HEK293 (cell line): Measurements from ENCODE around the gene PMF1.

Experiments
- AEBP2 ChIP-seq: fragments of 450-650 bp; formaldehyde crosslinking; IDR thresholded peaks from 2 replicates; pipeline ENCODE4 v1.5.1; 2016; ENCODE audit warnings: missing biosample characterization, missing genetic modification characterization, borderline replicate concordance
- KLF1 ChIP-seq: fragments of 450-650 bp; formaldehyde crosslinking; IDR thresholded peaks from 2 replicates; pipeline ENCODE4 v1.5.1; 2016; ENCODE audit warnings: missing biosample characterization, missing genetic modification characterization
- KLF17 ChIP-seq: fragments of 450-650 bp; formaldehyde crosslinking; IDR thresholded peaks from 2 replicates; pipeline ENCODE4 v1.5.1; 2016; ENCODE audit warnings: missing biosample characterization, missing genetic modification characterization
- KLF8 ChIP-seq: fragments of 450-650 bp; formaldehyde crosslinking; IDR thresholded peaks from 2 replicates; pipeline ENCODE4 v1.5.1; 2016; ENCODE audit warnings: missing biosample characterization, missing genetic modification characterization
- KLF9 ChIP-seq: fragments of 450-650 bp; formaldehyde crosslinking; IDR thresholded peaks from 2 replicates; pipeline ENCODE4 v1.5.1; 2016; ENCODE audit warnings: missing biosample characterization, missing genetic modification characterization, low read depth
- MYNN ChIP-seq: fragments of 450-650 bp; formaldehyde crosslinking; IDR thresholded peaks from 2 replicates; pipeline ENCODE4 v1.5.1; 2016; ENCODE audit warnings: missing biosample characterization, missing genetic modification characterization, borderline replicate concordance
- PBX3 ChIP-seq: sonication (generic); formaldehyde crosslinking; IDR thresholded peaks from 2 replicates; pipeline ENCODE4 v1.8.1; 2022; ENCODE audit warnings: mild to moderate bottlenecking, moderate library complexity, missing genetic modification reagents
- SALL2 ChIP-seq: fragments of 450-650 bp; formaldehyde crosslinking; IDR thresholded peaks from 2 replicates; pipeline ENCODE4 v1.5.0; 2017; ENCODE audit warnings: missing biosample characterization, mild to moderate bottlenecking, missing genetic modification characterization, borderline replicate concordance
- SP7 ChIP-seq: fragments of 450-650 bp; formaldehyde crosslinking; IDR thresholded peaks from 2 replicates; pipeline ENCODE4 v1.5.1; 2016; ENCODE audit warnings: missing biosample characterization, missing genetic modification characterization
- TRIM28 ChIP-seq: IDR thresholded peaks from 2 replicates; pipeline ENCODE4 v1.6.1; 2011; ENCODE audit warnings: low read length, control low read depth, borderline replicate concordance
- ZBTB26 ChIP-seq: fragments of 450-650 bp; formaldehyde crosslinking; optimal IDR thresholded peaks from 2 replicates; pipeline ENCODE3; 2016; ENCODE audit warnings: missing biosample characterization, mild to moderate bottlenecking, missing genetic modification characterization
- ZFHX2 ChIP-seq: fragments of 450-650 bp; formaldehyde crosslinking; conservative IDR thresholded peaks from 2 replicates; pipeline ENCODE4 v1.5.1; 2016; ENCODE audit warnings: missing biosample characterization, missing genetic modification characterization
- ZIC2 ChIP-seq: fragments of 450-650 bp; formaldehyde crosslinking; IDR thresholded peaks from 2 replicates; pipeline ENCODE4 v1.5.1; 2016; ENCODE audit warnings: missing biosample characterization, missing genetic modification characterization
- ZNF146 ChIP-seq: fragments of 450-650 bp; formaldehyde crosslinking; IDR thresholded peaks from 2 replicates; pipeline ENCODE4 v1.5.1; 2016; ENCODE audit warnings: missing biosample characterization, missing genetic modification characterization
- ZNF274 ChIP-seq, 2 experiments: fragments of 200-500 bp in 1 of 2; fragments of 450-650 bp in 1 of 2; sonication (Bioruptor generic) in 1 of 2; formaldehyde crosslinking in 1 of 2; IDR thresholded peaks; 2 replicates each; pipeline versions ENCODE4 v1.5.1 to v1.6.1; 2014 to 2016; ENCODE audit warnings: borderline replicate concordance in 1 of 2, inconsistent platforms in 1 of 2, low read length in 1 of 2, missing biosample characterization in 1 of 2, missing genetic modification characterization in 1 of 2
- ZNF280C ChIP-seq: fragments of 450-650 bp; formaldehyde crosslinking; IDR thresholded peaks from 2 replicates; pipeline ENCODE4 v1.5.1; 2016; ENCODE audit warnings: missing biosample characterization, missing genetic modification characterization
- ZNF324 ChIP-seq: fragments of 450-650 bp; formaldehyde crosslinking; IDR thresholded peaks from 2 replicates; pipeline ENCODE4 v1.5.1; 2016; ENCODE audit warnings: missing biosample characterization, missing genetic modification characterization
- ZNF391 ChIP-seq: fragments of 450-650 bp; formaldehyde crosslinking; IDR thresholded peaks from 2 replicates; pipeline ENCODE4 v1.5.1; 2016; ENCODE audit warnings: low read depth, missing biosample characterization, missing genetic modification characterization, borderline replicate concordance
- ZNF416 ChIP-seq: fragments of 450-650 bp; formaldehyde crosslinking; IDR thresholded peaks from 2 replicates; pipeline ENCODE4 v1.5.1; 2016; ENCODE audit warnings: missing biosample characterization, missing genetic modification characterization
- ZNF571 ChIP-seq: fragments of 450-650 bp; formaldehyde crosslinking; IDR thresholded peaks from 2 replicates; pipeline ENCODE4 v1.5.0; 2017; ENCODE audit warnings: missing biosample characterization, missing genetic modification characterization
- ZNF624 ChIP-seq: fragments of 450-650 bp; formaldehyde crosslinking; IDR thresholded peaks from 2 replicates; pipeline ENCODE4 v1.5.1; 2017; ENCODE audit warnings: missing biosample characterization, missing genetic modification characterization
- ZNF658 ChIP-seq: fragments of 450-650 bp; formaldehyde crosslinking; IDR thresholded peaks from 2 replicates; pipeline ENCODE4; 2016; ENCODE audit warnings: missing biosample characterization, missing genetic modification characterization
- ZNF701 ChIP-seq: fragments of 450-650 bp; formaldehyde crosslinking; IDR thresholded peaks from 2 replicates; pipeline ENCODE4 v1.5.1; 2016; ENCODE audit warnings: missing biosample characterization, missing genetic modification characterization
- ZNF704 ChIP-seq: fragments of 450-650 bp; formaldehyde crosslinking; IDR thresholded peaks from 2 replicates; pipeline ENCODE4 v1.5.1; 2016; ENCODE audit warnings: missing biosample characterization, missing genetic modification characterization
- ZNF747 ChIP-seq: fragments of 450-650 bp; formaldehyde crosslinking; IDR thresholded peaks from 2 replicates; pipeline ENCODE4 v1.5.1; 2016; ENCODE audit warnings: missing biosample characterization, missing genetic modification characterization
- ZNF768 ChIP-seq: fragments of 450-650 bp; formaldehyde crosslinking; IDR thresholded peaks from 2 replicates; pipeline ENCODE4 v1.5.1; 2018; ENCODE audit warnings: missing biosample characterization, mild to moderate bottlenecking, missing genetic modification characterization
- ZSCAN18 ChIP-seq: fragments of 450-650 bp; formaldehyde crosslinking; IDR thresholded peaks from 2 replicates; pipeline ENCODE4 v1.5.1; 2016; ENCODE audit warnings: missing biosample characterization, missing genetic modification characterization

PMF1 gene

GRCh38 chr1:156193488-156194299 is 19.1 kb upstream of the PMF1 start, which contains the start of gene SLC25A44 (continued):
- TF ChIP-seq ZNF571 (tag by site-specific recombination): no peak
- no peak for TF ChIP-seq ZNF416
- peak; percentile 55; the same call in 1 of the 2 replicates for TF ChIP-seq KLF9 (tag by site-specific recombination)
- TF ChIP-seq KLF17 (tag by site-specific recombination): no peak
- no peak for TF ChIP-seq KLF1 (tag by site-specific recombination)
- TF ChIP-seq KLF8 (tag by site-specific recombination): no peak
- TF ChIP-seq ZNF624 (tag by site-specific recombination): no peak
- TF ChIP-seq ZNF324 (tag by site-specific recombination): no peak
- TF ChIP-seq ZSCAN18 (tag by site-specific recombination): 0 out of 2 replicates have a peak, but pooled peaks have one; percentile 23
- TF ChIP-seq ZNF747 (tag by site-specific recombination): no peak
- TF ChIP-seq ZNF280C (tag by site-specific recombination): no peak
- TF ChIP-seq ZNF391 (tag by site-specific recombination): no peak; the same call in 1 of the 2 replicates
- no peak for TF ChIP-seq ZNF704
- TF ChIP-seq PBX3: no peak
- no peak for TF ChIP-seq ZNF701 (tag by site-specific recombination)
- TF ChIP-seq ZNF658 (tag by site-specific recombination): no peak
- TF ChIP-seq ZBTB26 (tag by site-specific recombination): peak; percentile 37
- TF ChIP-seq ZIC2 (tag by site-specific recombination): no peak
- no peak for TF ChIP-seq AEBP2 (tag by site-specific recombination)
- no peak for TF ChIP-seq MYNN
- peak; percentile 12; the same call in 1 of the 2 replicates for TF ChIP-seq ZFHX2 (tag by site-specific recombination)
- no peak for TF ChIP-seq SALL2
- TF ChIP-seq ZNF274 (IDR thresholded peaks at IDR 0.05; ENCODE audit: low read length): no peak
- no peak for TF ChIP-seq ZNF274 (tag by site-specific recombination; IDR thresholded peaks at IDR 0.05; ENCODE audit: borderline replicate concordance)
- no peak for TF ChIP-seq ZNF768
- no peak; the same call in 1 of the 2 replicates for TF ChIP-seq SP7 (tag by site-specific recombination)
- no peak; the same call in 1 of the 2 replicates for TF ChIP-seq TRIM28
- no peak for TF ChIP-seq ZNF146 (tag by site-specific recombination)
